ENCODE results near the gene BDKRB1.

Gene BDKRB1

GRCh38 chr14:96261772-96262655 lies 6.0 kb downstream of the BDKRB1 start:
- Histone ChIP-seq H2AFZ (ENCODE audit: low read depth) (no peak overlapping the region), H3K4me2 (no peak overlapping the region), H3K79me2 (ENCODE audit: insufficient read depth, low read depth) (no peaks in the 10 kb centered on the region), H3K4me3 (IDR thresholded peaks at IDR 0.05; ENCODE audit: insufficient read depth, low read depth, low read length) (no peak overlapping the region), H3K4me1 (ENCODE audit: low read depth, poor library complexity, severe bottlenecking) (no peaks in the 10 kb centered on the region), H3K9ac (no peak overlapping the region), H3K27ac (no peak overlapping the region), H3K27me3 (ENCODE audit: insufficient read depth, low read depth) (no peaks in the 10 kb centered on the region), H4K20me1 (ENCODE audit: insufficient read depth) (no peaks in the 10 kb centered on the region), H3K36me3 (ENCODE audit: insufficient read depth) (no peaks in the 10 kb centered on the region)
- TF ChIP-seq, protein P1, sequence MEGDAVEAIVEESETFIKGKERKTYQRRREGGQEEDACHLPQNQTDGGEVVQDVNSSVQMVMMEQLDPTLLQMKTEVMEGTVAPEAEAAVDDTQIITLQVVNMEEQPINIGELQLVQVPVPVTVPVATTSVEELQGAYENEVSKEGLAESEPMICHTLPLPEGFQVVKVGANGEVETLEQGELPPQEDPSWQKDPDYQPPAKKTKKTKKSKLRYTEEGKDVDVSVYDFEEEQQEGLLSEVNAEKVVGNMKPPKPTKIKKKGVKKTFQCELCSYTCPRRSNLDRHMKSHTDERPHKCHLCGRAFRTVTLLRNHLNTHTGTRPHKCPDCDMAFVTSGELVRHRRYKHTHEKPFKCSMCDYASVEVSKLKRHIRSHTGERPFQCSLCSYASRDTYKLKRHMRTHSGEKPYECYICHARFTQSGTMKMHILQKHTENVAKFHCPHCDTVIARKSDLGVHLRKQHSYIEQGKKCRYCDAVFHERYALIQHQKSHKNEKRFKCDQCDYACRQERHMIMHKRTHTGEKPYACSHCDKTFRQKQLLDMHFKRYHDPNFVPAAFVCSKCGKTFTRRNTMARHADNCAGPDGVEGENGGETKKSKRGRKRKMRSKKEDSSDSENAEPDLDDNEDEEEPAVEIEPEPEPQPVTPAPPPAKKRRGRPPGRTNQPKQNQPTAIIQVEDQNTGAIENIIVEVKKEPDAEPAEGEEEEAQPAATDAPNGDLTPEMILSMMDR (conservative IDR thresholded peaks at IDR 0.05; ENCODE audit: low read depth, low read length) = no peak

DNA sequence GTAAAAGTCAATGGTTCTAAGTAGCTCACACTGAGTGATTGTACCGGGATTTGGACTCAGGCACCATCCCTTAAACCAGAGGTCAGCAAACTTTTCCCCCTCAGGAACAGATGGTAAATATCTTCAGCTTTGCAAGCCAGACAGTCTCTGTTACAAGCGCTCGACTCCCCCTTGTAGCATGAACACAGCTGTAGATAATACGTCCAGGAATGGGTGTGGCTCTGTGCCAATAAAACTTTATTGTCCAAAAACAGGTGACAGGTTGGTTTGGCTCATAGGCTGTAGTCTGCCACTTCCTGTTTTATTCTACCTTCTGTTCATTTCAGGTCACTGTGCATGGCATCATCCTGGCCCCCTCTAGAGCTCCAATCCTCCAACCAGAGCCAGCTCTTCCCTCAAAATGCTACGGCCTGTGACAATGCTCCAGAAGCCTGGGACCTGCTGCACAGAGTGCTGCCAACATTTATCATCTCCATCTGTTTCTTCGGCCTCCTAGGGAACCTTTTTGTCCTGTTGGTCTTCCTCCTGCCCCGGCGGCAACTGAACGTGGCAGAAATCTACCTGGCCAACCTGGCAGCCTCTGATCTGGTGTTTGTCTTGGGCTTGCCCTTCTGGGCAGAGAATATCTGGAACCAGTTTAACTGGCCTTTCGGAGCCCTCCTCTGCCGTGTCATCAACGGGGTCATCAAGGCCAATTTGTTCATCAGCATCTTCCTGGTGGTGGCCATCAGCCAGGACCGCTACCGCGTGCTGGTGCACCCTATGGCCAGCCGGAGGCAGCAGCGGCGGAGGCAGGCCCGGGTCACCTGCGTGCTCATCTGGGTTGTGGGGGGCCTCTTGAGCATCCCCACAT lies 7.6 kb downstream of the BDKRB1 start:
- TF ChIP-seq, protein P1 (conservative IDR thresholded peaks at IDR 0.05; ENCODE audit: low read depth, low read length) = no peak
- Histone ChIP-seq H3K36me3 (ENCODE audit: insufficient read depth) (no peaks in the 10 kb centered on the region), H3K27ac (no peak overlapping the region), H3K4me1 (ENCODE audit: low read depth, poor library complexity, severe bottlenecking) (no peaks in the 10 kb centered on the region), H2AFZ (ENCODE audit: low read depth) (no peak overlapping the region), H3K4me2 (no peak overlapping the region), H3K4me3 (IDR thresholded peaks at IDR 0.05; ENCODE audit: insufficient read depth, low read depth, low read length) (no peak overlapping the region), H3K79me2 (ENCODE audit: insufficient read depth, low read depth) (no peaks in the 10 kb centered on the region), H4K20me1 (ENCODE audit: insufficient read depth) (no peaks in the 10 kb centered on the region), H3K27me3 (ENCODE audit: insufficient read depth, low read depth) (no peaks in the 10 kb centered on the region), H3K9ac (no peak overlapping the region)

- no peaks in the 10 kb centered on the region for H3K36me3 ChIP-seq (ENCODE audit: insufficient read depth)
- no peak overlapping the region for H3K4me2 ChIP-seq
- H3K79me2 ChIP-seq (ENCODE audit: insufficient read depth, low read depth) = no peaks in the 10 kb centered on the region
- no peak overlapping the region for H3K4me3 ChIP-seq (IDR thresholded peaks at IDR 0.05; ENCODE audit: insufficient read depth, low read depth, low read length)
- no peak overlapping the region for H3K9ac ChIP-seq
- no peak overlapping the region for H2AFZ ChIP-seq (ENCODE audit: low read depth)
- H3K27me3 ChIP-seq (ENCODE audit: insufficient read depth, low read depth) = no peaks in the 10 kb centered on the region
- H3K27ac ChIP-seq = no peak overlapping the region
- no peaks in the 10 kb centered on the region for H4K20me1 ChIP-seq (ENCODE audit: insufficient read depth)
- TF ChIP-seq, protein P1 (conservative IDR thresholded peaks at IDR 0.05; ENCODE audit: low read depth, low read length) = no peak
- H3K4me1 ChIP-seq (ENCODE audit: low read depth, poor library complexity, severe bottlenecking) = no peaks in the 10 kb centered on the region
Observed at GRCh38 chr14:96264200-96264553, 8.2 kb downstream of the BDKRB1 start.

DNA sequence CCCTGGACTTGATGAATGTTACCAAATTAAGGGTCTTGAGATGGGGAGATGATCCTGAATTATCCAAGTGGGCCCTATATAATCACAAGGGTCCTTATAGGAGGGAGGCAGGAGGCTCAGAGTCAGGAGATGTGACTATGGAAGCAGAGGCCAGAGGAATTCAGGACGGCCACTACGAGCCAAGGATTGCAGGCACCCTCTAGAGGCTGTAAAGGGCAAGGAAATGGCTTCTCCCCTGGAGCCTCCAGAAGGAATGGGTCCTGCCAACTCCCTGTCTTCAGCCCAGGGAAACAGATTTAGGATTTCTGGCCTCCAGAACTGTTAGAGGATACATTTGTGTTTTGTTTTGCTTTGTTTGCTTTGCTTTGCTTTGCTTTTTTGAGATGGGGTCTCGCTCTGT lies 8.8 kb downstream of the BDKRB1 start:
- Histone ChIP-seq H3K4me3 (IDR thresholded peaks at IDR 0.05; ENCODE audit: insufficient read depth, low read depth, low read length) (no peak overlapping the region), H3K4me1 (ENCODE audit: low read depth, poor library complexity, severe bottlenecking) (no peaks in the 10 kb centered on the region), H3K4me2 (no peak overlapping the region), H3K27ac (no peak overlapping the region), H3K27me3 (ENCODE audit: insufficient read depth, low read depth) (no peaks in the 10 kb centered on the region), H3K36me3 (ENCODE audit: insufficient read depth) (no peaks in the 10 kb centered on the region), H2AFZ (ENCODE audit: low read depth) (no peak overlapping the region), H4K20me1 (ENCODE audit: insufficient read depth) (no peaks in the 10 kb centered on the region), H3K79me2 (ENCODE audit: insufficient read depth, low read depth) (no peaks in the 10 kb centered on the region), H3K9ac (no peak overlapping the region)
- TF ChIP-seq, protein P1 (conservative IDR thresholded peaks at IDR 0.05; ENCODE audit: low read depth, low read length) = no peak
